CD4-positive, alpha-beta memory T cell (primary cell): ENCODE measurements around the gene IP6K1. TPM values are rescaled to one million over a fixed set of nuclear protein-coding genes. Genes with fewer than 3 reads are reported as not detected.
"Not testable (repeated sequence)": the region's sequence is repeated elsewhere in the genome, so short reads cannot be mapped to it uniquely, and the experiment has no call there.

Experiments used
- CTCF ChIA-PET: fragments of 350-600 bp; sonication (Branson Sonifier 250); formaldehyde crosslinking; loops from one replicate; lab custom pipeline; 2021; ENCODE audit warnings: inconsistent platforms; ENCODE audit not compliant: partially characterized antibody; lab: Charles Lee
- POLR2A ChIA-PET: fragments of 350-600 bp; sonication (Branson Sonifier 250); formaldehyde crosslinking; loops from one replicate; lab custom pipeline; 2021; ENCODE audit not compliant: partially characterized antibody; lab: Charles Lee
- DNase-seq, 5 donors: peaks; one replicate each; pipeline versions ENCODE4 v3.0.0 to v3.0.0-alpha.2; 2020 to 2022; ENCODE audit warnings: mixed read lengths in 1 of 5
- H3K27ac ChIP-seq: one replicate; pipeline ENCODE4 v1.7.0; 2013; ENCODE audit warnings: low read depth, low read length
- H3K27me3 ChIP-seq: 2 replicates; pipeline ENCODE4 v1.7.0; 2013; ENCODE audit warnings: mild to moderate bottlenecking, low read length, moderate library complexity; ENCODE audit not compliant: insufficient read depth
- H3K36me3 ChIP-seq: 2 replicates; pipeline ENCODE4 v1.7.0; 2013; ENCODE audit warnings: mild to moderate bottlenecking, low read length, moderate library complexity; ENCODE audit not compliant: insufficient read depth
- H3K4me1 ChIP-seq: 2 replicates; pipeline ENCODE4 v1.7.0; 2013; ENCODE audit warnings: mild to moderate bottlenecking, low read length, moderate library complexity; ENCODE audit not compliant: insufficient read depth
- H3K4me3 ChIP-seq, 2 donors: one replicate each; pipeline ENCODE4 v1.7.0; 2013; ENCODE audit warnings: low read length in 2 of 2, mild to moderate bottlenecking in 1 of 2
- H3K9me3 ChIP-seq, 2 donors: one replicate each; pipeline ENCODE4 v1.7.0; 2013; ENCODE audit warnings: low read length in 2 of 2, control low read depth in 1 of 2; ENCODE audit not compliant: control insufficient read depth in 1 of 2
- H3K27ac Mint-ChIP-seq, 7 donors: one replicate each; pipeline ENCODE4 v1.8.0; 2020 to 2021; ENCODE audit warnings: mixed read lengths in 7 of 7, mild to moderate bottlenecking in 6 of 7, inconsistent platforms in 3 of 7, moderate library complexity in 3 of 7
- H3K27me3 Mint-ChIP-seq, 2 donors: one replicate each; pipeline ENCODE4 v1.8.0; 2020 to 2021; ENCODE audit warnings: mixed read lengths in 2 of 2
- H3K36me3 Mint-ChIP-seq, 2 donors: one replicate each; pipeline ENCODE4 v1.8.0; 2020 to 2021; ENCODE audit warnings: mixed read lengths in 2 of 2, inconsistent platforms in 1 of 2, mild to moderate bottlenecking in 1 of 2
- H3K4me1 Mint-ChIP-seq, 4 donors: one replicate each; pipeline ENCODE4 v1.8.0; 2020 to 2021; ENCODE audit warnings: mixed read lengths in 4 of 4, mild to moderate bottlenecking in 1 of 4
- H3K4me3 Mint-ChIP-seq, 8 donors: one replicate each; pipeline ENCODE4 v1.8.0; 2020 to 2021; ENCODE audit warnings: mixed read lengths in 8 of 8, mild to moderate bottlenecking in 7 of 8, moderate library complexity in 6 of 8, inconsistent platforms in 3 of 8
- H3K9me3 Mint-ChIP-seq, 8 donors: one replicate each; pipeline ENCODE4 v1.8.0; 2020 to 2021; ENCODE audit warnings: mixed read lengths in 8 of 8, mild to moderate bottlenecking in 5 of 8, inconsistent platforms in 3 of 8, moderate library complexity in 1 of 8
- intact Hi-C: fragments of 100-400 bp; cut with micrococcal nuclease; formaldehyde crosslinking; loops from one replicate; pipeline ENCODE4 v1.15.1; 2023
- polyA plus RNA-seq, 2 donors: library from polyadenylated mRNA; unstranded; fragments of 300-500 nt; fragmentation: Illumina TruSeq; gene quantifications; one replicate each; pipeline ENCODE4 v1.2.3, GENCODE V29; 2021
- total RNA-seq, 2 experiments: library from RNA; stranded (reverse); gene quantifications; one replicate each; pipeline ENCODE4 v1.2.3, GENCODE V29; 2021

The IP6K1 gene
- total and polyA plus RNA-seq, 4 experiments from 2014 or later, result 19.4 to 60.0 (median 44.4) TPM

DNA sequence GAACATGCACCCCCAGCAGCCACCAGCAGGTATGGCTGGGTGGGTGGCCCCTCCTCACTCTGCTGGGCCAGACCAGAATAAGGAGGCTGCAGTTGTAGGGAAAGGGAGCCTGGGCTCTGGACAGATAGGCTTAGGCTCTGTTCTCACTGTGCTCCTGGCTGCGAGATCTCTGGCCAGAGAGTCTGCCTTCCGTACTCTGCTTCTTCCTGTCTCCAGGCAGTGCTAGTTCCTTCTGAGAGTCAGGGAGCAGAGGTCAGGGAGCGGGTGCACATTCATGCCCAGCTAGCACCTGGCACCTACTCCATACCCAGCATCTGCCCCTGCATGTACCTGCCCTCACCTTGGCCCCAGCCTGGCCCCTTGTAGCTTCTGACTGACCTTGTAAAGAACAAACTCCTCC lies 94.9 kb downstream of the IP6K1 start:
- CTCF ChIA-PET, H3K36me3 Mint-ChIP-seq, H3K4me3 ChIP-seq, H3K9me3 Mint-ChIP-seq, POLR2A ChIA-PET, DNase-seq, H3K27me3 ChIP-seq, H3K36me3 ChIP-seq, intact Hi-C loops, H3K9me3 ChIP-seq, H3K27me3 Mint-ChIP-seq, H3K27ac ChIP-seq: not testable (repeated sequence)
- Mint-ChIP-seq H3K27ac (peak overlapping the region in 2 of 7 donors; percentile 65 to 71), H3K4me3 (peak overlapping the region in 5 of 8 donors; percentile 20 to 95 (median 56)), H3K4me1 (peaks cover 16 to 52% (median 35%) of the 10 kb centered on the region in 4 donors)
- H3K4me1 ChIP-seq, result peaks cover 27% of the 10 kb centered on the region

DNA sequence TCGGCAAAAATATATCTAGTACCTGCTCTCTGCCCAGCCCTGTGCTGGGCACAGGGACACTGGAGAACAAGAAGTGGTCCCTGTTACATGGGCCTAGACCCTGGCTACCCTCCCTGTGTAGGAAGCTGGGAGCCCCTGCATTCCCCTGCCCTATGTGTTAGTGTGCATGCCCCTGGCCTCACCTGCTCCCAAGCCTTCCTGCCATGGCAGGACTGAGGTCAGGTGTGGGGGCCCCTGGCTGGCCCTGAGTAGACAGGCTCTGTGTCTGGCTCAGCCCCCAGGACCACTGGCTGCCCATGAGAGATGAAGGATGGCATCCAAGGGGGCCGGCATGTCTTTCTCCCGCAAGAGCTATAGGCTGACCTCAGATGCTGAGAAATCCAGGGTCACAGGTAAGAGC lies 95.5 kb downstream of the IP6K1 start:
- H3K4me3 ChIP-seq, H3K27me3 ChIP-seq, CTCF ChIA-PET, DNase-seq, H3K27me3 Mint-ChIP-seq, H3K9me3 ChIP-seq, H3K27ac ChIP-seq, H3K9me3 Mint-ChIP-seq, POLR2A ChIA-PET, H3K36me3 ChIP-seq, H3K36me3 Mint-ChIP-seq, intact Hi-C loops: not testable (repeated sequence)
- Mint-ChIP-seq H3K4me3 (peak overlapping the region; percentile 90 to 99 (median 96)), H3K4me1 (peaks cover 16 to 52% (median 35%) of the 10 kb centered on the region in 4 donors), H3K27ac (peak overlapping the region in 4 of 7 donors; percentile 29 to 96 (median 48))
- H3K4me1 ChIP-seq, result peaks cover 27% of the 10 kb centered on the region

DNA sequence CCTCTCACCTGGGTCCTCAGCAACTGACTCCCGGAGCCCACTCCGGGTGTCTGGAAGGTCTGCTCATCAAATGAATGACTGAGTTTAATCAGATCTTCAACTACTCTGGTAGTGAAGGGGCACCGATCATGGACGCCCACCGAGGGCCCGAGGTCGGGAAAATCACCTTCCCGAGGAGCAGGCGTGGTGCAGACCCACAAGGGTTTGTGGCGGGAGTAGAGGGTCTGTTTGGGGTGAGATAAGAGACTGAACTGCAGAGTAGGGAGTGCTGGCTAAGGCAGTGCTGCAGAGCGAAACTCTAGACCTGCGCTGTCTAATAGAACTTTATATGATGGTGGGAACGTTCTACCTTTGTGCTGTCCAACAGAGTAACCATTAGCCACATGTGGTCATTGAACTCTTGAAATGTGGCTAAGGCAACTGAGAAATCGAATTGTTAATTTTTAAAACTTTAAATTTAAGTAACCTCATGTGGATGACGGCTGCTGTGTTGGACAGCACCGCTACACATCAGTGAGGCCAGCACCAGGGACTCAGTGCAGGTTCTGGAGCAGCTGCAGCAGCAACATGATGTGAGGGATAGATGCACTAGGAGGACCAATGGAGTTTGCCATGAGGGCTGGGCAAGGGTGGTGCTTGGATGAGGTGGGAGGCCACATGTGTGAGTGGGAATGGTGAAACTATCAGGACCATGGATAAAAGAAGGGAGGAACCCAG lies 96.3 kb downstream of the IP6K1 start:
- intact Hi-C loops, result loop anchor here (1.0 to 2.0 kb wide), 2 partner anchors 16 to 29 kb away; partner anchors contain the start of genes AMIGO3 and APEH
- H3K27me3 Mint-ChIP-seq, CTCF ChIA-PET: not testable (repeated sequence)

DNA sequence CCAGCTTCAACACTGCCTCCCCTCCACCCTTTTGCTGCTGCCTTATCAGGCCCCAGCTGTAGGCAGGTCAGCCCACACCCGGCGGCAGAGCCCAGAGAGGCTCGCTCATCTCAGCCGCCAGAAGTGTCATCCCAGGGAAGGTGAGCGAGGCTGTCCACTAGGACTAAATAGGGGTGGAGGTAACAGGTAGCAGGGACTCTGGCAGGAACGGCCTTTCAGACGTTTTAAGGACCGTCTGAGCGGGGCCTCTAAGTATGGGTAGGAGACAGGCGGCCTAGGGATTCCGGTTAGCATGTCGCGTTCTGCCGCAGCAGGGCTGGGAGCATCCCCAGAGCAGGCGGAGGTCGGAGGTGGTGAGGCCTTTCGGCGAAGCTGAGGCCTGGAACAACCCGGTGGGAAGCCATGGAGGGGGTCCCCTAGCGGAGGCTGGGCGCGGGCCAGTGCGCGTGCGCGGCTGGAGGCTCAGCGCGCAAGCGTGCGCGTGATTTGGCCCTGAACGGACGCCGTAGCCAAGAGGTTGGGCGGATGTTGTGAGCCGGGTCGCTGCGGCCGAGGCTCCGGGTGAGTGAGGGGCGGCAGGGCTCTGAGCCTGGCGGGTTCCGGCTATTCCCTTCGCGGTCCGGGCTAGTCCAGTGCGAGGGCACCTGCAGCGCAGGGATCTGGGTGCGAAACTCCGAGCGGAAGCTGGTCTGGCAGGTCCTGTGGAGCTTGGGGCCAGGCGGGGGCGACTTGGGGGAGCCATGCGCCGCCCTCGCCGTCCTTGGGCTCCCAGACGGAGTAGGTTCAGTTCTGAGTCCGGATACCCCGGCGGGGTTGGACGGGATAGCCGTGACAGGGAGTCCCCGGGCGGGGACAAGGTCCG lies 97.1 kb downstream of the IP6K1 start, which contains the start of the genes MST1 and RNF123:
MST1 (minus strand) TSS at position 429 of the 862 bp plus-strand sequence. CDS start 783 bp downstream, outside the sequence.
RNF123 (plus strand) TSS at position 512 of the 862 bp plus-strand sequence. CDS start 1,609 bp downstream, outside the sequence.
- Mint-ChIP-seq H3K27ac (peak within 1 kb of the TSS; percentile 93 to 98 (median 97)), H3K4me3 (peak within 1 kb of the TSS; percentile 90 to 99 (median 96)), H3K4me1 (peaks cover 16 to 52% (median 35%) of the 10 kb centered on the region in 4 donors), H3K9me3 (no peaks in the 10 kb centered on the region), H3K36me3 (peaks cover 0 to 11% of the 10 kb centered on the region in 2 donors), H3K27me3 (peaks cover 2 to 3% of the 10 kb centered on the region in 2 donors)
- H3K27ac ChIP-seq, result peak within 1 kb of the TSS; percentile 72
- DNase-seq, result peak; percentile 90 to 95 (median 92)
- no peaks in the 10 kb centered on the region for H3K36me3 ChIP-seq
- peaks cover 27% of the 10 kb centered on the region for H3K4me1 ChIP-seq
- peak within 1 kb of the TSS; percentile 91 to 98 for H3K4me3 ChIP-seq
- ChIA-PET POLR2A (interaction anchor here (1.0 to 1.8 kb wide), 5 partner anchors 10 to 149 kb away, joined by 3 to 5 read pairs (median 4); no protein-coding TSS in a partner anchor), CTCF (no interaction called here)
- H3K27me3 ChIP-seq, result no peaks in the 10 kb centered on the region
- H3K9me3 ChIP-seq, result no peaks in the 10 kb centered on the region
- intact Hi-C loops, result loop anchor here (1.0 to 2.0 kb wide), 2 partner anchors 15 to 30 kb away; partner anchors contain the start of genes AMIGO3 and APEH

More for the DNA sequence above, 96.3 kb downstream of the IP6K1 start:
- Histone ChIP-seq H3K4me1 (peaks cover 27% of the 10 kb centered on the region), H3K27ac (peak overlapping the region; percentile 72), H3K4me3 (peak overlapping the region; percentile 91 to 98)
- Mint-ChIP-seq H3K27ac (peak overlapping the region; percentile 93 to 98 (median 97)), H3K4me1 (peaks cover 16 to 52% (median 37%) of the 10 kb centered on the region in 4 donors), H3K4me3 (peak overlapping the region; percentile 90 to 99 (median 96))
- not testable (repeated sequence) for H3K9me3 Mint-ChIP-seq, H3K27me3 ChIP-seq, H3K36me3 ChIP-seq, H3K36me3 Mint-ChIP-seq, H3K9me3 ChIP-seq, DNase-seq
- POLR2A ChIA-PET, result interaction anchor here (1.0 to 1.8 kb wide), 4 partner anchors 10 to 150 kb away, joined by 3 to 5 read pairs (median 4); no protein-coding TSS in a partner anchor

DNA sequence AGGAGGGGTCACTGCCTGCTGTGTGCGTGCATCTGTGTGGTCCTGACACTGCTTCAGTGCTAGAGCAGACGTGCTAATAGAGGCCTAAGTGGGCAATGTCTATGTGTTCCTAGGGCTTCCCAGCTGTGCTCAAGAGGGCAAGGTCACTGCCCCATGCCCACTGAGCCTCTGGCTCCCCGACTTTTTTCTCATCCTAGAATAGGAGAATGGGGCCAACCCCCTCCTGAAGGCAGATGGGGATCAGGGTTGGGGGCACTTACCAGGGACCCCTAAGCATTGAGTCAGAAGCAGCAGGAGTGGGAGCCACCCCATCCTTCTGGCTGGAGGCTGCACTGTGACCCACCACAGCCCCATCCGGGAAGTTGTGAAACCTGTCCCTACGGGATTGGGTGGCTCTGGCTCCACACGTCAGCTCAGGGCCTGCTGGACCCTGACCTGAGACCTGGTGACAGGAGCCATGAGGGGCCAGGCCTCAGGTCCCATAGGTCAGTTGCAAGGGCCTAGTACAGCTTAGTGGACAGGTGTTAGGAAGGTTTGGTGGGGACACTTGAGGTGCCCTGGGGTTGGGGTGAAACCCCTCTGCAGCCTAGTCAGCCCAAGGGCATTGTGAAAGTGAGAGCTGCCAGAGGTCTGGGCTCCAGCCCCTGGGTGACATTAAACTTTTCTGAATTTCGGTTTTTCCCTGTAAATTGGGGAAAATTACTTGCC lies 97.8 kb downstream of the IP6K1 start:
- Mint-ChIP-seq H3K27ac (peak overlapping the region; percentile 93 to 98 (median 97)), H3K4me3 (peak overlapping the region; percentile 90 to 99 (median 96)), H3K36me3 (peaks cover 0 to 15% of the 10 kb centered on the region in 2 donors), H3K4me1 (peaks cover 14 to 47% (median 30%) of the 10 kb centered on the region in 4 donors)
- intact Hi-C loops, result loop anchor here (1.0 to 2.0 kb wide), 2 partner anchors 14 to 30 kb away; partner anchors contain the start of genes AMIGO3 and APEH
- DNase-seq, H3K27me3 ChIP-seq, H3K27me3 Mint-ChIP-seq, CTCF ChIA-PET, H3K36me3 ChIP-seq, H3K9me3 Mint-ChIP-seq, H3K9me3 ChIP-seq: not testable (repeated sequence)
- H3K4me3 ChIP-seq, result peak overlapping the region; percentile 91 to 98
- H3K4me1 ChIP-seq, result peaks cover 27% of the 10 kb centered on the region
- peak overlapping the region; percentile 72 for H3K27ac ChIP-seq
- POLR2A ChIA-PET, result interaction anchor here (1.2 to 1.8 kb wide), 4 partner anchors 9 to 149 kb away, joined by 3 to 5 read pairs (median 4); no protein-coding TSS in a partner anchor

DNA sequence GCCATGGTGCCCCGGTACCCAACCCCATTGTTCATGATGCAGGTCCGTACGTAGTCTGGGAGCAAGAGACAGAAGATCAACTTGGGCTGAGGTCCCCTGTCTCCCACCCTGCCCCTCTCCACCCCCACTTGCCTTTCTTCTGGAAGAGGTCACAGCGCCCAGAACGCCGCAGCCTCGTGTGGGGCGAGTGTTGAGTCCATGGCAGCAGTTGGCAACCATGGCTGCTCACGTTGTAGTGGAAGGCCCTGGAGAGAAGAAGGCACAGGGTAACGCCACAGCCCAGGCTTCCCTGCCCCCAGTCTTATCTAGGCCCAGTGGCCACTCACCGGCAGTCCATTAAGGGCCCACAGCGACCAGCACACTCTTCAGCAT lies 98.9 kb downstream of the IP6K1 start:
- not testable (repeated sequence) for H3K27me3 ChIP-seq

More for the DNA sequence above, 98.9 kb downstream of the IP6K1 start:
- H3K4me3 ChIP-seq, H3K27me3 Mint-ChIP-seq, intact Hi-C loops, DNase-seq, H3K9me3 Mint-ChIP-seq, CTCF ChIA-PET, H3K27ac ChIP-seq, H3K9me3 ChIP-seq: not testable (repeated sequence)
- H3K27ac Mint-ChIP-seq, result peak overlapping the region in 1 of 7 donors; percentile 32
- H3K4me1 Mint-ChIP-seq, result peaks cover 14 to 43% (median 26%) of the 10 kb centered on the region in 4 donors
- Histone ChIP-seq H3K36me3 (peaks cover 15% of the 10 kb centered on the region), H3K4me1 (peaks cover 27% of the 10 kb centered on the region)
- H3K36me3 Mint-ChIP-seq, result peaks cover 0 to 26% of the 10 kb centered on the region in 2 donors
- peak overlapping the region; percentile 26 to 98 (median 61) for H3K4me3 Mint-ChIP-seq
- POLR2A ChIA-PET, result interaction anchor here (1.2 kb wide), 1 partner anchor 9 kb away, joined by 3 read pairs; no protein-coding TSS in a partner anchor
